HG02943 (cell line): ENCODE results near the gene MOK.

Experiments
- ATAC-seq: cut with Tn5 transposase; IDR thresholded peaks from one replicate; pipeline ENCODE4 v1.9.1; 2021; ENCODE audit warnings: mild to moderate bottlenecking, low read depth, moderate library complexity; ENCODE audit not compliant: unreplicated experiment

The MOK gene

DNA sequence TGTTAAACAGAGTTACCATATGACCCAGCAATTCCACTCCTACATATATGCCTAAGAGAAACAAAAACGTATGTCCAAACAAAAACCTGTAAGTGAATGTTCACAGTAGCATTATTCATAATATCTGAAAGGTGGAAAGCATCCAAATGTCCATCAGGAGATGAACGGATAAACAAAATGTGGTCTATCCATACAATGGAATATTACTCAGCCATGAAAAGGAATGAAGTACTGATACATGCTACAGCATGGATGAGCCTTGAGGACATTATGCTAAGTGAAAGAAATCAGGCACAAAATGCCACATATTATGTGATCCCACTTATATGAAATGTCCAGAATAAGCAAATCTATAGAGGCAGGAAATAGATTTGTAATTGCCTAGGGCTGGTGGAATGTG lies 16.8 kb downstream of the MOK start:
- ATAC-seq, result no peak

DNA sequence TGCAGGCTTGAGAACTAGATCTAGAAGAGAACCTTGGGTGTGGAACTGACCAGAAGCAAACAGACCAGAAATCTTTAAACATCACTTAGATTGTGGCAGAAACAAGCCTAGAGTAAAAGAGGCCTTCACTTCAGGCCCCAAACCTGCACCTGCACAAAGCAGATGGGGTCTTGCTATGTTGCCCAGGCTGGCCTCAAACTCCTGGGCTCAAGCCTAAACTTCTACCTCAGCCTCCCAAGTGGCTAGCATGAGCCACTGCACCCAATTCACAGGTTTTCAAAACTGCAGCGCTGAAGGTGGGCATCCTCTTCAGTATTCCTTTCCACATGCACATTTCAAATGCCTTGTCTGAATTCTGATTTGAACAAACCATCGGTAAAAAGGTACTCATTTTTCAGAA lies 19.9 kb downstream of the MOK start:
- ATAC-seq, result no peak

DNA sequence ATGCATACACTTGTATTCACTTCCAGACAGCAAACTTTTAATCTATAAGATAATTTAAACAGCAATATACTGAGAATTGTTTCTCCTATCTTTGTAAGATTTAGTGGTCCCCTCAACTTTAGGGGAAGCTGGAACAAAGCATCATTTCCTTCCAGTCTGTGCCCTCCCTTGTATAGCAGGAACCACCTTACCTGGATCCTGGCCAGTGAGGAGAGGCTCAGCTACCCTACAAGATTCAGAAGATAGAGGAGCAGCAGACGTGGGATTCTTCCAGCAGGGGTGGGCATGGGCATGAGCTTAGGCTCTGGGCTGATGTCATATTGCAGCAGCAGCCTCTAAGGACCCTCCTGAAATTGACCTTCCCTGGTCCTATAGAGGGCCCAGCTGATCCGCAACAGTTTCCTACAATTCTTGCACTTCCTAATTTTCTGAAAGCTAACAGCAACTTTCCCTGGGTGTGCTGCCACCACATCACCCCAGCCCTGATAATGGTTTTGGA lies 21.3 kb downstream of the MOK start:
- no peak for ATAC-seq

DNA sequence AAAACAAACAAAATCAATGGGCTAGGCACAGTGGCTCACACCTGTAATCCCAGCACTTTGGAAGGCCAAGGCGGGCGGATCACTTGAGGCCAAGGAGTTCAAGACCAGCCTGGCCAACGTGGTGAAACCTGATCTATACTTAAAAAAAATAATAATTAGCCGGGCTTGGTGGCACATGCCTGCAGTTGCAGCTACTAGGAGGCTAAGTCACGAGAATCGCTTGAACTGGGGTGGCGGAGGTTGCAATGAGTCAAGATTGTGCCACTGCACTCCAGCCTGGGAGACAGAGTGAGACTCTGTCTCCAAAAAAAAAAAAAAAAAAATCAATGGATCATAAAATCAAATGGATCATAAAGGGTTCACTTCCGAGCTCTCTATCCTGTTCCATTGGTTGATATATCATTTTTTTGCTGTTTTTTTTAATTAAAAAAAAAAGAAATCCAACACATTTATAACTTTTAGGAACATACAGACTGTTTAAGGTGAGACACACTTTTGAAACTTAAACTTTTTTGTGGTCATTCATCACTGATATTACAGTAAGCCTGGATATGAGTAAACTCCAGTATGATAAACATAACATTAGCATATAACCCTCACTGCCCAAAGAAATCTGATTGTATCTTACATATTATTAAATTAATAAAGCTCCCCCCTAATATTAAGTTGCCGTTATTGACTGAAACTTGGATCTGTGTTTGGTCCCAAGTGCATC lies 22.1 kb downstream of the MOK start:
- no peak for ATAC-seq

DNA sequence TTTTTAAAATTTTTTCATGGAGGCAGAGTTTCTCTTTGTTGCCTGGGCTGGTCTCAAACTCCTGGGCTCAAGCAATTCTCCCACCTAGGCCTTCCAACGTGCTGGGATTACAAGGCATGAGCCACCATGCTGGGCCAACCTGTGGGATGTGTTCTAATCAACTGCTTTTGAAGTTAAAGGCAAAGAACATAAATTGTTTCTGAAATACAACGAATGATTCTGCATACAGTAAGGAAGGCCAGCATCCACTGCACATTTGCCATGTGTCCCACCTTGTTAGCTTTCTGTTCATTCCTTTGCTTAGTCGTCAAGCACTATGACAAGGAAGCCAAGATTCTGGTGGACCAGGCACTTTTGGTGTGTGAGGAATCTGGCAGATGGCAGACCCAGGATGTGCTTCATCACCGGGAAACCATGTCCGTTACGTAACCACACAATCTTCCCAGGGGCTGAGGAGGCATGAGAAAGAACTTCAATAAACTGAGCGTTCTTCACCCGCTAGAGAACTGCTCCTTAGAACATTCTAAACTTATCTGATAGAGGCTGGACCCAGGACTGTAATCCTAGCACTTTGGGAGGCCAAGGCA lies 24.5 kb downstream of the MOK start:
- no peak for ATAC-seq

DNA sequence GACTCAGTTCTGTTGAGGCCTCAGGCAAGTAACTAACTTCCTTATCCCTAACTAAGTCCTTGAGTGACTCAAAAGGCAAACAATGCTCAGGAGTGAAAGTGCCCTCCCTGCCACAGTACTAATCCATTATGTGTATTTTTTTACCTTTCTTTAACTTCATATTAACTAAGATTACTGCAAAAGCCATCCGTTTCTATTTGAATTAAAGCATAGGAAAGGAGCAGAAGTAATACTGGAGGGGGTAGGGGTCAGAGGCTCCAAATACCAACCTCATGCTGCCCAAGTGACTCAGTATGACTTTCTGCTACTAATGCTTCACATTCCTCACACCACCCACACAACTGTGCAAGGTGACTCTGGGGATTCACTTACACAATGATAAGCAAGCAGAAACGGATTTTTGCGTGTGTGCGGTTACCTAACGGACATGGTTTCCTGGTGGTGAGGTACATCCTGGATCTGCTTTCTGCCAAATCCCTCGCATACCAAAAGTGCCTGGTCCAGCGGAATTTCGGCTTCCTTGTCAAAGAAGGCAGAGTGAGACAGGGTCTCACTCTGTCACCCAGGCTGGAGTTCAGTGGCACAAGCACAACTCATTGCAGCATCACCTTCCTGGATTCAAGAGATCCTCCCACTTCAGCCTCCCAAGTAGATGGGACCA lies 25.1 kb downstream of the MOK start:
- ATAC-seq, result no peak

DNA sequence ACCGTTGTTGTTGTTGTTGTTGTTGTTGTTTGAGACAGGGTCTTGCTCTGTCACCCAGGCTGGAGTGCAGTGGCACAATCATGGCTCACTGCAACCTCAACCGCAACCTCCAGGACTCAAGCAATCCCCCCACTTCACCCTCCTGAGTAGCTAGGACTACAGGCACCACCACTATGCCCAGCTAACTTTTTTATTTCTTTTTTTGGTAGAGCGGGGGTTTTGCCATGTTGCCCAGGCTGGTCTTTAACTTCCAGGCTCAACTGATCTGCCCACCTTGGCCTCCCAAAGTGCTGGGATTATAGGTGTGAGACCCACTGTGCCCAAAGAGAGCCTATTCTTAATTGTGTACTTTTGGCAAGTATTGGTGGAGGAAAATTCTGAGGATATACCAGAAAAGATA lies 25.7 kb downstream of the MOK start:
- no peak for ATAC-seq

DNA sequence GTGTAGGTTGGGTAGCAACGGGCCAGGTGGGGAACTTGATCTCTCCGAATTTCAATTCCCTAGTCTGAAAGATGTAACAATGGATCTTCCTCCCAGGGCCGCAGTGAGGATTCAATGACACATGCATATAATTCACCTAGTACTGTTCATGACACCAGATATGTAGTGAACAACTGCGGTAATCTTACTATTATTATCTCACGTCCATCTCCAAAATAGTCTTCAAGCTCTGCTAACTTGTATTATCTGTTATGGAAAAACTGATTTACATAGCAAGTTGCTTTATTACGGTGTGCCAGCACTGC lies 26.4 kb downstream of the MOK start:
- ATAC-seq, result no peak

DNA sequence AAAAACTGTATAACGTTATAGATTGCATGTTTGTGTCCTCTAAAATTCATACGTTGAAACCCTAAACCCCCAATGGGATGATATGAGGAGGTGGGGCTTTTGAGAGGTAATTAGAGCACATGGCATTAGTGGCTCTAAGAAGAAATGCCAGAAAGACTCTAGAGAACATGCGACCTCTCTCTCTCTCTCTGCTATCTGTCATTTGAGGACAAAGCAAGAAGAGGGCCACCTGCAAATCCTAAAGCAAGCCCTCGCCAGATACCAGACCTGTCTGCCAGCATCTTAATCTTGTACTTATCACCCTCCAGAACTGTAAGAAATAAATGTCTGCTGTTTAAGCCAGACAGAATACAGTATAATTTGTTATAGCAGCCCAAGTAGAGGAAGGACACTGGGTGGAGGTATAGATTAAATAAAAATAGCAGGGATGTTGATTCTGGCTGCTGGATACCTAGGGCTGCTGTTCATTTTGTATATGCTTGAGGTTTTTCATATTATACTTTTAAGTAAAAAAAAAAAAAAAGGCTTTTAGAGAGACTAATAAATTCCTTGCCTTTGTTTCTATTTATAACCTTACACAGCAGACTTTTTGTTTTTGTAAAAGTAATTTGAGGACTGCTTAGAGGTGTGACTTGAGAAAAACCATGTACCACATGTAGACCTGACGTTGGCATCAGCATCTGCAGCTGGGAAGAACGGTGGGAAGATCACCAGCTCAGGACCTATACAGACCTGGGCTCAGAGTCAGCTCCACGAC lies 26.9 kb downstream of the MOK start:
- no peak for ATAC-seq

DNA sequence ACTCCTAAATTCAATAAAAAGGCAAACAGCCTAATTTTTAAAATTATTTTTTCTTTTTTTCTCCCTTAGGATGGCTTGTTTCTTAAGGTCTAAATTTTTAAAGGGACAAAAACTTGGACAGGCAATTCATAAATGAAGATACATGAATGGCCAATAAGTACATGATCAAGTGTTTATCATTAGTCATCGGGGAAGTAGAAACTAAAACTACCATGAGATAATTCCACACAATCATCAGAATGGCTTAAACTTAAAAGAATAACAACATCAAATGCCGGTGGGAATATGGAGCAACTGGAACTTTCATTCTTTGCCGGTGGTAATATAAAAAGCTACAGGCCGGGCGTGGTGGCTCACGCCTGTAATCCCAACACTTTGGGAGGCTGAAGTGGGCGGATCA lies 29.1 kb downstream of the MOK start:
- no peak for ATAC-seq

DNA sequence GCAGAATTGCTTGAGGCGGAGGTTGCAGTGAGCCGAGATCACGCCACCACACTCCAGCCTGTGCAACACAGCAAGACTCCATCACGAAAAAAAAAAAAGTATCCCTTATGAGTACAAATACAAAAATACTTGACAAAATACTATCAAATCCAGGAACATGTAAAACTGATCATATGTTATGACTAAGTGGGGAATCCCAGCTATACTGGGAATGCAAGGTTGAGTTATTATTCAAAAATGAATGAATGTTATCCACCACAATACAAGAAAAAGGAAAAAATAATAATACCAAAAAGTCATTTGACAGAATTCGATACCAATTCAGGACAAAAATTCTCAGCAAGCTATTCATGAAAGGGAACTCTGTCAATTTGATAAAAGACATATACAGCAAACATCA lies 32.6 kb downstream of the MOK start:
- ATAC-seq, result no peak

DNA sequence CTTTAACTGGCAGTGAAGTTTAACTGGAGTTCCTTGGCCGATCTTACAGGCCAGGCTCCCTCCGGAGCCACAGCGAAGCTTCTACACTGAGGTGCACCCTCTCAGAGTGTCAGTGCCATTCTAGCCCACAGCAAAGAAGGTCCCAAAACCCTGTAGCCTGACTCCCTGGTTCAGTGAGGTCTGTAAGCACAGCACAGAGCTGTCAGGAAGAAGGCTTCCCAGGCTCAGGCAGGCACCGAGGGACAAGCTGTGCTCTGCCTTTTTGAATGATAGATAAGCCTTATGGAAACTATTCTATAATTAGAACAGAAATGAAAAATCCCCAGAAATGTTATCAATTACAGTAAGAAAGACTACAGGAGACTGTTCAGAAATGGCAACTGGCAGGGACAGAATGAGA lies 40.2 kb downstream of the MOK start:
- ATAC-seq, result no peak

DNA sequence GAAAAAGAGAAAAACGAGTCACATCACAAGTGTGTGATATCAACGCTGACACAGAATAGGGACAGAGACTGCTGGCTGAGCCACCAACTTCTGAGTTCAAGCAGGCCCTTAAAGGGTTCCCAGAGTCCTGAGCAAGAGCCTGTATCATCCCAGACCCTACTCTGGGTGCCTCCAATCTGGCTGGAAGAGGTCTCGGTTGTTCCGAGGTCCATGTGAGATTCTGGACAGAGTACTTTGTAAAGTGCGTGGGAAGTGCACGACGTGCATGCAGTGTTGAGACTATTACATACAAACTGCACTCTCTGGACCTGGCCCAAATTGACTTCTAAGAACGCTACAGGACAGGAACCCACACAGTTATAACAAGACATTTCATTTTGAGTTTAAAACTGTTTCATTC lies 40.6 kb downstream of the MOK start:
- ATAC-seq, result no peak

DNA sequence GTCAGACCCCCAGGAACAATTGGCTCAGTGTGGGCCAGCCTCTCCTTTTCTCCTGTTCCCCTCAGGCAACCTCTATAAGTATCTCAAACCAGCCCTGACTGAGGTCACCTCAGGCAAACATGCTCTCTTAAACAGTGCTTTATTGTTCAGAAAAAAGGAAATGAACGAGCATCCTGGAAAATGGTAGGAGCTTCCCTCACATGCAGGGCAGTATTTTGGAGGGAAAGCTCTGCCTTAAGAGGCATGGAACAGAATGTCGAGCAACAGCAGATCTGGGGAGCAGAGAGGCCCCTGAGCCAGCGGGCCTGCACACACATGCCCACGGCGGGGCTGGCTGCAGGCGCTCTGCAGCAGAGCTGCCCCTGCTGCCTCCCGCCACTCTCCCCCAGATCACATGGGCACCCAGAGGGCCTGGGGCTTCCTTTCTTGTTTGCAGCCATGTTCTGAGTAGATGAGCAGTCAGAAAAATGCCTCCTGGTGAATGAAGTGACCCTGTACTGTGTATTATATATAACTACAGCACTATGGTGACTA lies 42.0 kb downstream of the MOK start:
- no peak for ATAC-seq

DNA sequence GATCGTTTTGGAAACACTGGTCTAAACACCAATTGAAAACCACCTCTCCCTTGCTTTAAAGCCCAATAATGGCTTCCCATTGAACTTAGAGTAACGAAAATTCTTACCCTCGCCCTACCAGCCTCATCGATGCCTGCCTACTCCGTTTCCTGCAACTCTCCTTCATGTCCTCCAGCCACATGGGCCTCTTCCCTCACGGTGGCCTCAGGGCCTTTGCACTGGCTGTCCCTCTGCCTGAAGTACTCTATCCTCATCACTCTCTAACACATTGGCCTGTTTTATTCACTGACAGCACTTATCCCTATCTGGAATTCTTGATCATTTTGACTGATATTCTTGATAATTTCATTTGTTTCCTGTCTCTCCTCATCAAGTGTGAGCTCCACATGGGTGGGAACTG lies 46.8 kb downstream of the MOK start:
- ATAC-seq, result no peak

DNA sequence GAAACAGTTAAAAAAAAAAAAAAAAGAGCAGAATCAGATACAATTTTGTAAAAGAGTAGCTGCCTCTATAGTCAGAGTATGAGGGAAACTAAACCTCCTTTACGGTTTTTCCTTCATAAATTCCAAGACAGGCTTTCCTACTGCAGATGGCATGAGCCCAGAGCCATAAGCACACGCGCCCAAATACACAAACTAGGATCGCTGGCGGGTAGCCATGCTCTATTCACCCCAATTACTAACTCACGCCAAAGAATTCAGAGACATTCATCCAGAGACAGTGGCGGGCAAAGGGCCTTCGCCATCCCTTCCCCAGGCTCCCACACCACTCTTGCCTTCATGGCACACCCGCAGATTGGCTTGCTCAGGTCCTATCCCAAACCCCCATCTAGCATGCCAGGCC lies 48.2 kb downstream of the MOK start:
- ATAC-seq, result no peak

DNA sequence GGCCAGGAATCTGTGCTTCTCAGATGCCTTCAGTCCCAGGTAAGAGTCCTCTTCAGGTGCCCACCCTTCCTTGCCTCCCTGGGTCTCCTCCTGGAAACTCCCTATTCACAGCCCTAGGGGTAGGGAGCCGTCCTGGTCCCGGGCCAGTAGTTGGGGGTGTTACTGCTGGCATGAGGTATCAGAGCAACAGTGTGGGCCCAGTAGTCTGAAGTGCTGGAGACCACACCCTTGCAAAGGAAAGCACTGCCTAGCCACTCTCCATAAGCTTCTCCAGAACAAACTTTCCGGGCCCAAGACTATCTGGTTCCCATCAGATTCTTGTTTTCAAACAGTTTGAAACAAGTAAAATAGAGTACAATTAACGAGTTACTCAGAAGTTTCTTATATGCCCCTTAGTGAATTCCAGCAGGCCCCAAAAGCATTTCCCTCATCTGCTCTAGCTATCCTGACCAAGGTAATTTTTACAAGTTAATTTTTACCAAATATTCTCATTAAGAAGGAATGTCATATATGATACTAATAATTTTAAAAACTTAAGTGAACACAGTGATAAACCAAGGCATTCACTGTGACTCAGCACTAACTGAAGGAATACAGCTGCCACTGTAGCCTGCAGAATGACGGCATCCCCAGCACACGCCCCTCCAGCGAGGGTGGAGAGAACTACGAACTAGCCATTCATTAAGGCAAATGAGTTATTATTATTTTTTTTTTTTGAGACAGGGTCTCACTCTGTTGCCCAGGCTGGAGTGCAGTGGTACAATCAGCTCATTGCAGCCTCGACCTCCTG lies 49.4 kb downstream of the MOK start:
- ATAC-seq, result no peak

DNA sequence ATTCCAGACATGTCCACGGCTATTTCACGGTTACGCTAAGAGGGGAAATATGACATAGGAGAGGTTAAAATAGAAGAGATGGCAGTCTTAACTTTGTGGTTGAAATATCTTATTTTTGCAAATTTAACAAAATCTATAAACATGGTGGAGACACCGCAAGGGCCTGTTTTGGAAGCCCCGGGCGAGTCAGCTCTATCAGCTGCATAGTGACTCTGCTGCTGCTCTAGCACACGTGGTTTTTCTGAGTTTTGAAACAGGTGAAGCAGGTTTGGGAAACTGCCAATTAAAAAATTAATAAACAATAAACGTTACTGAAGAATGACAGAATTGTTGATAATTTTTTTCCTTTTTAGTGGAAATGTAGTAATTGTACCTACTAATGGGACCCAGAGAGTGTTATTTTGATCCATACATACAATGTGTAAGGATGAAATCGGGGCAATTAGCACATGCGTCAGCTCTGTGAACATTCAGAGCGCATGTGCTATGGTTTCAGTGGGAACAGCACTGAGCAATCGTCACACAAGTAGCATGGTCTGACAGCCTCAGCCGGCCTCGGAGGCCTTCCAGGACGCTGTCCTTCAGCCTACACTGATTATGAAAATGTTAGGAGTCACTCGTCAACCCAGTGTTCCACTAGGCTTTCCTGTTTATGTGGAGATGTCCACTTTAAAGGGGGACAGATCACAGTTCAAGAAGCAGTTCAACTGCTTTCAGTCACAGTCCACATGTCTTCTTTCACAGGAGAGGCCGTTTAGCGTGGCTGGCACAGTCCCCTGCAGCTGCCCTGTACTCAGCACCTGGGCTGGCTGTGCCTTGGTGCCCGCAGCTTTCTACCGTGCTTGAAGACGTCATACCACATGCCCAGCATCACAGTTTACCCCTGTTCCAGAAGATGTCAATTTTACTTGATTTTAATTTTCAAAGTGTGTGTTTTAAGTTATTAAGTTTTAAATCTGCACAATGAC lies 51.8 kb downstream of the MOK start:
- ATAC-seq, result no peak

DNA sequence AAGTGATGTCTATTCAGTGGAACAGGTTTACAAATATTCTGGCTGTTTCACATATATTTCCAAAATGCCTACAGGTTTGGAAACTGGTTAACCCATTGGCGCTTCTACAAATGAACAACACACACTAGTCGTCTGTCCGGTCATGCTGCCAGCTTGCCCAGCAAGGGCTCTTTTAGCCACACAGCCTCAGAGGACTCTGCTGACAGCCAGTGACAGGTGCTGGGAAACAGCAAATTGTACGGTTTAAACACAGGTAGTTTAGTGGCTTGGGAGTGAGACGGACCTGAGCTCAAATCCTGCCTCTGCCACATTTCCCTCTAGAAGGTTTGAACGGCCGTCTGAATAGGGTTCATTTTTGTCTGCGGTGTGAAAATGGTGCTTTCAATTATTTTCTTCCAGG lies 53.8 kb downstream of the MOK start:
- no peak for ATAC-seq
